ENCODE measurements around the gene UNC5C.

UNC5C gene

DNA sequence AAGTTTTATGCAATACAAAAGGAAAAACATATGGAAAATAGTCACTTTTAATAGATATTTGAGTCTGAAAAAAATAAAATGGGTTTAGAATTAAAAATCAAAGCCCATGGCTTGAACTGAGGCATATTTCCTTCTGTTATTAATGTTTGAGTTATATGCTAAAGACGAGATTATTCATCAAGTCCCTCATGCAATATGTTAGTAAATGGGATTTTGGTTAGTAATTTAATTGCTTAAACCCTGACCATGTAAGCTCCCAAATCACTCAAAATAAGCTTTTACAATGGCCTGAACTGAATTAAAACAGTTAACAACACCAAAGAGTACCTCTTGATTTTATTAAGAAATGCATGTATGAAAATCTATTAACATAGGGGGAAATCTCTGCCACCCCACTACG, 12.1 kb downstream of the UNC5C start:
- H3K4me3 ChIP-seq (ENCODE audit: control insufficient read depth, low read depth, low read length) = no peak overlapping the region
- TF ChIP-seq, protein P1, sequence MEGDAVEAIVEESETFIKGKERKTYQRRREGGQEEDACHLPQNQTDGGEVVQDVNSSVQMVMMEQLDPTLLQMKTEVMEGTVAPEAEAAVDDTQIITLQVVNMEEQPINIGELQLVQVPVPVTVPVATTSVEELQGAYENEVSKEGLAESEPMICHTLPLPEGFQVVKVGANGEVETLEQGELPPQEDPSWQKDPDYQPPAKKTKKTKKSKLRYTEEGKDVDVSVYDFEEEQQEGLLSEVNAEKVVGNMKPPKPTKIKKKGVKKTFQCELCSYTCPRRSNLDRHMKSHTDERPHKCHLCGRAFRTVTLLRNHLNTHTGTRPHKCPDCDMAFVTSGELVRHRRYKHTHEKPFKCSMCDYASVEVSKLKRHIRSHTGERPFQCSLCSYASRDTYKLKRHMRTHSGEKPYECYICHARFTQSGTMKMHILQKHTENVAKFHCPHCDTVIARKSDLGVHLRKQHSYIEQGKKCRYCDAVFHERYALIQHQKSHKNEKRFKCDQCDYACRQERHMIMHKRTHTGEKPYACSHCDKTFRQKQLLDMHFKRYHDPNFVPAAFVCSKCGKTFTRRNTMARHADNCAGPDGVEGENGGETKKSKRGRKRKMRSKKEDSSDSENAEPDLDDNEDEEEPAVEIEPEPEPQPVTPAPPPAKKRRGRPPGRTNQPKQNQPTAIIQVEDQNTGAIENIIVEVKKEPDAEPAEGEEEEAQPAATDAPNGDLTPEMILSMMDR (conservative IDR thresholded peaks at IDR 0.05; ENCODE audit: control insufficient read depth, insufficient read depth, low read depth, low read length) = no peak
- no peak for DNase-seq (ENCODE audit: low read depth)

DNA sequence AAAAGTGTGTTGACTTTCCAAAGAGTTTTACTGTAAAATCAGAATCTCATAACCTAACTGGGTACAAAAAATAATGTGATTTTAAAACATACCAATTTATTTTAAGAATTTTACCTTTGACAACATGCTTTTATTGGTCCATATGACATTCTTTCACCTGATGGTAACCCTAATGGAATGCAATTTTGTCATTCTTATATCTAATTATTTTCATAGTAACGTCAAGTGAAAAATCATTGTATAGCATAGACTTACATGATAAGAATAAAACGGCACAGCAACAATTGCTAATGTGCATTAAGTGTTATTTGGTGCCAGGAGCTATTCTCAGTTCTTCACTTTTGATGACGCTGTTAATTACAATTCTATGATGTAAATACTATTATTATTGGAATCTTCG, 13.6 kb downstream of the UNC5C start:
- TF ChIP-seq, protein P1 (conservative IDR thresholded peaks at IDR 0.05; ENCODE audit: control insufficient read depth, insufficient read depth, low read depth, low read length) = no peak
- no peak overlapping the region for H3K4me3 ChIP-seq (ENCODE audit: control insufficient read depth, low read depth, low read length)
- no peak for DNase-seq (ENCODE audit: low read depth)

DNA sequence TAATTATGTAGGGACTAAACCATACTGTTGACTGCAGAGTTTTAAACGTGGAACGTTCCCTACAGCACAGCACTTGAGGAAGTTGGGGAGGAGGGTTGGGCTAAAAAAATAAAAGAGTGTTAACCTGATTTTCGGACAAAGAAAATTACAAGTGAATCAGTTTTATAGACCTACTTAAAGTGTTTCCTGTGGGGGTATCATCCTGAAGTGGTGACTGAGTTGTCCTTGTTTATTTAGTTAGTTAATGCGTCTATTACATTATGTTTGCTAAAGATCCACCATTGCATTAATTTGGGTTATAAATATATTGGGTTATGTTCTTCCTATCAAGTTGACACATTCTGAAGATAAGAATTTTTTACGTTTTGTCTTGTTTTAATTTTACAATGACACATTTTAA, 14.7 kb downstream of the UNC5C start:
- DNase-seq (ENCODE audit: low read depth) = no peak

DNA sequence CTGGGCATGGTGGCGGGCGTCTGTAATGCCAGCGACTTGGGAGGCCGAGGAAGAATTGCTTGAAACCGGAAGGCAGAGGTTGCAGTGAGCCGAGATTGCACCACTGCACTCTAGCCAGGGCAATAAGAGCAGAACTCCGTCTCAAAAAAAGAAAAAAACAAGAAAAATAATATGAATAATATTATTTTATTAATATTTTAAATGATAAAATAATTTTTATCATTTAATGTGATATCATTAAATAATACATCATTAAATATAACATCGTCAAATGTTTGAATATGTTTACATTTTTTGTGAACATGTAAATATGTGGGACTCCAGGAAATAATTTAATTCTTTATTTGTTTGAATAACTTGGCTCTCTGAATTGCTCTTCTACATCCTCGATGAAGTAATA, 15.5 kb downstream of the UNC5C start:
- TF ChIP-seq, protein P1 (conservative IDR thresholded peaks at IDR 0.05; ENCODE audit: control insufficient read depth, insufficient read depth, low read depth, low read length) = no peak
- no peak for DNase-seq (ENCODE audit: low read depth)
- H3K4me3 ChIP-seq (ENCODE audit: control insufficient read depth, low read depth, low read length) = no peak overlapping the region

More for the DNA sequence above, 14.7 kb downstream of the UNC5C start:
- TF ChIP-seq, protein P1 (conservative IDR thresholded peaks at IDR 0.05; ENCODE audit: control insufficient read depth, insufficient read depth, low read depth, low read length) = no peak
- H3K4me3 ChIP-seq (ENCODE audit: control insufficient read depth, low read depth, low read length) = no peak overlapping the region

DNA sequence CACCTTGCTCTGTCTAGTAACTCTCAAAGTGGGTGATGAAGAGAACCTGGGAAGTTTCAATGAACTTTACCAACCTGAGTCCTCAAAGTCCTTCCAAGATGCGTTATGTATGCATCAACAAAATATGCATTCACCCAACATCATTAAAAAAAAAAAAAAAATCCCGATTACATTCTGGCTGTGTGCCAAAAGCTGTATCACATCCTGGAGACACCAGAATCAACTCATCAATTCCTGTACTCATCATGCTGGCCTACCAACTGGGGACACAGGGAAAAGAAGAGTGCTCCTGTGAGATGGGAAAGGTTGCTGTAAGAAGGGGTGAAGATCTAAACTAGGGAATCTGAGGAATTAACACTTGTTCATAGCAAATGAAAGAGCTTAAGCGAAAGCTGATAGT, 16.5 kb downstream of the UNC5C start:
- TF ChIP-seq, protein P1 (conservative IDR thresholded peaks at IDR 0.05; ENCODE audit: control insufficient read depth, insufficient read depth, low read depth, low read length) = no peak
- DNase-seq (ENCODE audit: low read depth) = no peak
- no peak overlapping the region for H3K4me3 ChIP-seq (ENCODE audit: control insufficient read depth, low read depth, low read length)

DNA sequence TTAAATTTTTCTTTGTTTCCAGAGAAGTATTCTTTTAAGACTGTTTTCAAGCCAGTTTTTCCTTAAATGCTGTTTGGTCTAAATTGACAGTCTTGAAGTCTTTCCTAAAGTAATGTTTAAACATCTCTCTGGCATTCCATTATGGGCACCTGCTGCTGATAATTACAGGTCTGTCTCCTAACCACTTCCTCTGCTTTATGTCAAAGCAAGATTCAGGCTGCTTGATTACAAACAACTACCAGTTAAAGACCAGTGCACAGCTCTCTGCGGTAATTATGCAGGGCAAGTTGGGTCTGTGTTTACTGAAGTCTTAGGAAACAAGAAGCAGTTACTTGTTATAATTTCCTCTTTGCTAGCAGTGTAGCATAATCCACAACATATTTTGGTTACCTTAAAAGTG, 17.6 kb downstream of the UNC5C start:
- H3K4me3 ChIP-seq (ENCODE audit: control insufficient read depth, low read depth, low read length) = no peak overlapping the region
- TF ChIP-seq, protein P1 (conservative IDR thresholded peaks at IDR 0.05; ENCODE audit: control insufficient read depth, insufficient read depth, low read depth, low read length) = no peak
- DNase-seq (ENCODE audit: low read depth) = no peak

DNA sequence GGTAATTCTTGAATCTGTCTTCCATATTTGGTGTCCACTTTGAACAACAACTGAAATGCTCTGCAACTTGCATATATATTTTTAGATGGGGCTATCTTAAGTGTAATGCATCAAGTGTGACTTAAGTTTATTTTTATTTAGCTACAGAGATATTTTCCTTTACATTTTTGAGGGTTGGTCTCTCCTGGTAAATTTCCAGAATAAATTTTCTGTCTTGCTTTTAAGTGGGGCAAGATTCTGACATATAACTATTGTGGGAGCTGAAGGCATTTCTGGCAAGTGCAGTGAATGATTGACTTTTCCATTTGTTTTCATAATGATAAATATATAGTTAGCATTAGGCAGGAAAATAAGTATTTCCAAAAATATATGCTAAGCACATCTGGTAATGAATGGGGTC, 18.8 kb downstream of the UNC5C start:
- TF ChIP-seq, protein P1 (conservative IDR thresholded peaks at IDR 0.05; ENCODE audit: control insufficient read depth, insufficient read depth, low read depth, low read length) = no peak
- H3K4me3 ChIP-seq (ENCODE audit: control insufficient read depth, low read depth, low read length) = no peak overlapping the region
- DNase-seq (ENCODE audit: low read depth) = no peak
